Measurements from ENCODE around the gene STARD4.

The STARD4 gene

GRCh38 chr5:111469293-111469896 is 42.9 kb downstream of the STARD4 start:
- DNase-seq = no peak

GRCh38 chr5:111463311-111463710 is 49.0 kb downstream of the STARD4 start:
- DNase-seq = peak; percentile 11 to 69 (median 68)

GRCh38 chr5:111461934-111462333 is 50.4 kb downstream of the STARD4 start:
- no peak for DNase-seq

GRCh38 chr5:111461255-111461671 is 51.1 kb downstream of the STARD4 start:
- peak; percentile 27 to 66 (median 50) for DNase-seq

GRCh38 chr5:111454776-111455175 is 57.6 kb downstream of the STARD4 start:
- no peak for DNase-seq

- peak; percentile 51 to 95 (median 63) for DNase-seq
Measured at GRCh38 chr5:111454198-111454622, 58.1 kb downstream of the STARD4 start.

GRCh38 chr5:111453747-111454146 is 58.6 kb downstream of the STARD4 start:
- peak in 2 of 3 experiments; percentile 45 to 88 for DNase-seq

GRCh38 chr5:111453295-111453694 is 59.0 kb downstream of the STARD4 start:
- peak in 1 of 3 experiments; percentile 40 for DNase-seq

GRCh38 chr5:111447822-111448221 is 64.5 kb downstream of the STARD4 start:
- DNase-seq = peak; percentile 24 to 84 (median 84)

GRCh38 chr5:111447099-111447498 is 65.2 kb downstream of the STARD4 start:
- no peak for DNase-seq

All from NCI-H1417 (cell line).